H1 (cell line): ENCODE data around the gene ROPN1. TPM values are rescaled to one million over a fixed set of nuclear protein-coding genes. Genes with fewer than 3 reads are reported as not detected.
"Not testable (repeated sequence)": the region's sequence is repeated elsewhere in the genome, so short reads cannot be mapped to it uniquely, and the experiment has no call there.

Experiments
- CTCF ChIA-PET: fragments of 300-600 bp; sonication (Branson Sonifier 250); formaldehyde crosslinking; loops from one replicate; lab custom pipeline; 2021; ENCODE audit not compliant: partially characterized antibody; lab: Charles Lee
- POLR2A ChIA-PET: fragments of 300-600 bp; sonication (Branson Sonifier 250); formaldehyde crosslinking; loops from one replicate; lab custom pipeline; 2021; ENCODE audit warnings: inconsistent platforms; ENCODE audit not compliant: partially characterized antibody; lab: Charles Lee
- DNase-seq, 2 experiments: peaks; one replicate each; pipeline versions ENCODE4 v3.0.0 to v3.0.0-alpha.2; 2010 to 2022; ENCODE audit warnings: low spot score in 2 of 2, low read depth in 1 of 2, mixed read lengths in 1 of 2
- FAIRE-seq: peaks from 2 replicates; lab custom pipeline; 2011; peaks lifted over from hg19 to GRCh38; lab: Jason Lieb, UNC
- H2AFZ ChIP-seq: 2 replicates; pipeline ENCODE4 v1.8.1; 2012; ENCODE audit warnings: low read length, inconsistent platforms
- H2AK5ac ChIP-seq: 2 replicates; pipeline ENCODE4 v1.6.1; 2013; ENCODE audit warnings: low read depth, low read length
- H2BK120ac ChIP-seq: replicated peaks from 2 replicates; pipeline ENCODE3; 2013; ENCODE audit warnings: low read depth, low read length, inconsistent platforms
- H2BK12ac ChIP-seq: 2 replicates; pipeline ENCODE4 v1.6.1; 2013; ENCODE audit warnings: low read depth, low read length
- H2BK15ac ChIP-seq: 2 replicates; pipeline ENCODE4 v1.6.1; 2013; ENCODE audit warnings: low read length
- H2BK20ac ChIP-seq: 2 replicates; pipeline ENCODE4 v1.6.1; 2013; ENCODE audit warnings: low read length
- H2BK5ac ChIP-seq: 2 replicates; pipeline ENCODE4 v1.6.1; 2013; ENCODE audit warnings: low read depth, low read length
- H3K14ac ChIP-seq: 2 replicates; pipeline ENCODE4 v1.6.1; 2013; ENCODE audit warnings: inconsistent platforms; ENCODE audit not compliant: insufficient read length
- H3K18ac ChIP-seq: 2 replicates; pipeline ENCODE4 v1.6.1; 2013; ENCODE audit warnings: low read length; ENCODE audit errors: extremely low read depth
- H3K23ac ChIP-seq: 2 replicates; pipeline ENCODE4 v1.6.1; 2013; ENCODE audit warnings: inconsistent platforms; ENCODE audit not compliant: insufficient read length
- H3K23me2 ChIP-seq: 2 replicates; pipeline ENCODE4 v1.6.1; 2013; ENCODE audit warnings: low read depth, low read length
- H3K27ac ChIP-seq: 2 replicates; pipeline ENCODE4 v1.6.1; 2011; ENCODE audit warnings: low read depth, low read length, inconsistent platforms
- H3K27me3 ChIP-seq, 4 experiments: replicated peaks in 1 of 4; 1 replicate in 1 of 4; 2 replicates in 3 of 4; pipeline versions ENCODE4 v1.6.1 to v1.8.1; 2011 to 2013; ENCODE audit warnings: low read length in 3 of 4, mild to moderate bottlenecking in 3 of 4, inconsistent platforms in 2 of 4, mixed read lengths in 2 of 4, moderate library complexity in 1 of 4; ENCODE audit not compliant: control insufficient read depth in 3 of 4, insufficient read depth in 3 of 4; ENCODE audit errors: extremely low read depth in 1 of 4
- H3K36me3 ChIP-seq, 4 experiments: 2 replicates each; pipeline versions ENCODE4 v1.6.1 to v1.8.1; 2011 to 2013; ENCODE audit warnings: mild to moderate bottlenecking in 4 of 4, low read length in 3 of 4, moderate library complexity in 2 of 4, control low read depth in 1 of 4, inconsistent platforms in 1 of 4; ENCODE audit not compliant: insufficient read depth in 4 of 4, control insufficient read depth in 2 of 4
- H3K4ac ChIP-seq: replicated peaks from 2 replicates; pipeline ENCODE3; 2013; ENCODE audit warnings: low read length, low read depth, mixed read lengths, inconsistent platforms; ENCODE audit not compliant: insufficient read length
- H3K4me1 ChIP-seq, 4 experiments: replicated peaks in 1 of 4; 1 replicate in 1 of 4; 2 replicates in 3 of 4; pipeline versions ENCODE4 v1.6.1 to v1.8.1; 2011 to 2013; ENCODE audit warnings: low read length in 3 of 4, inconsistent platforms in 2 of 4, mixed read lengths in 1 of 4; ENCODE audit not compliant: insufficient read depth in 4 of 4, control insufficient read depth in 3 of 4
- H3K4me2 ChIP-seq, 2 experiments: 2 replicates each; pipeline versions ENCODE4 v1.6.1 to v1.8.1; 2011 to 2013; ENCODE audit warnings: low read depth in 2 of 2, low read length in 2 of 2, control low read depth in 1 of 2, inconsistent platforms in 1 of 2, mild to moderate bottlenecking in 1 of 2; ENCODE audit not compliant: insufficient read depth in 1 of 2
- H3K4me3 ChIP-seq, 4 experiments: fragments of 200-600, 300-600 bp in 1 of 4; sonication (generic), shearing (Covaris generic), sonication (Bioruptor Twin) in 1 of 4; 2 replicates each; pipeline versions ENCODE4 v1.5.1 to v1.8.1; 2011 to 2016; ENCODE audit warnings: low read length in 4 of 4, low read depth in 3 of 4, control low read depth in 2 of 4, inconsistent platforms in 2 of 4, mild to moderate bottlenecking in 2 of 4, mixed read lengths in 1 of 4, moderate library complexity in 1 of 4; ENCODE audit not compliant: insufficient read depth in 2 of 4; ENCODE audit errors: extremely low read depth in 1 of 4
- H3K56ac ChIP-seq: replicated peaks from 2 replicates; pipeline ENCODE3; 2013; ENCODE audit warnings: low read depth, mild to moderate bottlenecking, mixed read lengths, low read length, inconsistent platforms; ENCODE audit not compliant: insufficient read length
- H3K79me1 ChIP-seq: 2 replicates; pipeline ENCODE4 v1.6.1; 2013; ENCODE audit warnings: low read depth, low read length, control low read depth
- H3K79me2 ChIP-seq, 2 experiments: 2 replicates each; pipeline versions ENCODE4 v1.6.1 to v1.8.1; 2012 to 2013; ENCODE audit warnings: low read length in 2 of 2, mild to moderate bottlenecking in 2 of 2, inconsistent platforms in 1 of 2; ENCODE audit not compliant: insufficient read depth in 2 of 2, control insufficient read depth in 1 of 2
- H3K9ac ChIP-seq, 4 experiments: replicated peaks in 1 of 4; 1 replicate in 1 of 4; 2 replicates in 3 of 4; pipeline versions ENCODE4 v1.6.1 to v1.8.1; 2011 to 2013; ENCODE audit warnings: low read depth in 3 of 4, low read length in 3 of 4, control low read depth in 2 of 4, mild to moderate bottlenecking in 2 of 4, moderate library complexity in 2 of 4, inconsistent platforms in 1 of 4; ENCODE audit errors: extremely low read depth in 1 of 4
- H3K9me3 ChIP-seq, 2 experiments: 2 replicates each; pipeline versions ENCODE4 v1.6.1 to v1.8.1; 2012 to 2013; ENCODE audit warnings: mild to moderate bottlenecking in 2 of 2, moderate library complexity in 2 of 2, control low read depth in 1 of 2, inconsistent platforms in 1 of 2, low read depth in 1 of 2, low read length in 1 of 2, mixed read lengths in 1 of 2; ENCODE audit not compliant: insufficient read depth in 2 of 2
- H4K20me1 ChIP-seq, 2 experiments: replicated peaks in 1 of 2; 2 replicates each; pipeline versions ENCODE3 to v1.8.1; 2011 to 2013; ENCODE audit warnings: inconsistent platforms in 2 of 2, low read length in 2 of 2, mild to moderate bottlenecking in 1 of 2; ENCODE audit not compliant: insufficient read depth in 2 of 2, control insufficient read depth in 1 of 2
- H4K5ac ChIP-seq: 2 replicates; pipeline ENCODE4 v1.6.1; 2013; ENCODE audit warnings: low read length, low read depth, mixed read lengths, inconsistent platforms; ENCODE audit not compliant: insufficient read length
- H4K8ac ChIP-seq: 2 replicates; pipeline ENCODE4 v1.8.0; 2013; ENCODE audit warnings: mild to moderate bottlenecking, moderate library complexity, low read length, inconsistent platforms; ENCODE audit not compliant: insufficient read depth; ENCODE audit errors: extremely low read depth
- H4K91ac ChIP-seq: replicated peaks from 2 replicates; pipeline ENCODE3; 2013; ENCODE audit warnings: low read length, mixed read lengths, inconsistent platforms; ENCODE audit not compliant: insufficient read length
- CHD2 ChIP-seq: IDR thresholded peaks from 2 replicates; pipeline ENCODE4 v1.6.1; 2012; ENCODE audit warnings: low read length, improper control_type of control experiment
- E2F6 ChIP-seq: IDR thresholded peaks from 2 replicates; pipeline ENCODE4 v1.6.1; 2012; ENCODE audit warnings: inconsistent platforms
- MAFK ChIP-seq: IDR thresholded peaks from 2 replicates; pipeline ENCODE4 v1.6.1; 2012; ENCODE audit warnings: low read depth, mild to moderate bottlenecking, improper control_type of control experiment, low read length
- MAX ChIP-seq: IDR thresholded peaks from 2 replicates; pipeline ENCODE4 v1.6.1; 2012; ENCODE audit warnings: inconsistent platforms
- RAD21 ChIP-seq, 2 experiments: IDR thresholded peaks in 1 of 2; conservative IDR thresholded peaks in 1 of 2; 2 replicates each; pipeline ENCODE4 v1.6.1; 2011; ENCODE audit warnings: low read depth in 2 of 2, low read length in 2 of 2, improper control_type of control experiment in 1 of 2, inconsistent platforms in 1 of 2, mild to moderate bottlenecking in 1 of 2, moderate library complexity in 1 of 2
- WGBS, 2 experiments: shearing (Covaris generic) in 1 of 2; methylation state at CpG; one replicate each; pipeline versions ENCODE4 v1.1.6 to v1.1.7; 2013 to 2015; ENCODE audit warnings: low lambda C conversion rate in 2 of 2, mixed read lengths in 2 of 2, inconsistent platforms in 1 of 2, low coverage in 1 of 2, missing lambda C conversion rate in 1 of 2; ENCODE audit not compliant: insufficient replicate concordance in 2 of 2, insufficient coverage in 1 of 2, insufficient read length in 1 of 2; ENCODE audit errors: extremely low coverage in 1 of 2, missing lambda C conversion rate in 1 of 2; 5-methylcytosine and 5-hydroxymethylcytosine counted together
- polyA plus RNA-seq, 7 experiments: library from polyadenylated mRNA; depleted of rRNA in 3 of 7; stranded (reverse) in 5 of 7; unstranded in 2 of 7; fragments of >200 nt in 5 of 7; fragments of 200-250 nt in 2 of 7; gene quantifications; 1 replicate in 5 of 7; 2 replicates in 1 of 7; 4 replicates in 1 of 7; pipeline versions ENCODE4 v1.2.1 to v1.2.3, GENCODE V29; 2011 to 2013; ENCODE audit warnings: missing spikeins in 2 of 7, mixed read lengths in 2 of 7
- total RNA-seq: library from RNA; stranded (reverse); fragmentation: NEBNext Ultra II Directional; extraction: Animal tissue kit (Norgen Biotek cat#: 25700); gene quantifications from 2 replicates; pipeline ENCODE4 v1.2.1, GENCODE V29; 2021

ROPN1 gene
- total and polyA plus RNA-seq, 2 of the 8 experiments (the other 6 are each of a cell fraction or from before 2014, with no cell fraction given): 0.03 TPM; not detected in 1

- TF ChIP-seq RAD21 (IDR thresholded peaks at IDR 0.05 in 1 of 2, conservative IDR thresholded peaks at IDR 0.05 in 1 of 2; ENCODE audit: low read depth in 2 of 2, low read length in 2 of 2) (no peak), MAX (no peak), CHD2 (no peak), MAFK (no peak), E2F6 (no peak)
Measured at GRCh38 chr3:124019291-124019690, 27.4 kb upstream of the ROPN1 start (continued).

- H3K18ac ChIP-seq, H2BK120ac ChIP-seq, H3K56ac ChIP-seq, H3K36me3 ChIP-seq, H3K14ac ChIP-seq, H3K9me3 ChIP-seq, H3K27ac ChIP-seq, H4K20me1 ChIP-seq, H2BK12ac ChIP-seq, POLR2A ChIA-PET, H2AFZ ChIP-seq, H2BK5ac ChIP-seq, H3K9ac ChIP-seq, DNase-seq, H3K4me2 ChIP-seq, H3K23me2 ChIP-seq, H3K79me1 ChIP-seq, FAIRE-seq, H4K5ac ChIP-seq, H3K4me1 ChIP-seq, H4K8ac ChIP-seq, H2BK15ac ChIP-seq, H4K91ac ChIP-seq, H3K4me3 ChIP-seq, H3K4ac ChIP-seq, H2AK5ac ChIP-seq, H3K79me2 ChIP-seq, H2BK20ac ChIP-seq, H3K23ac ChIP-seq, H3K27me3 ChIP-seq: not testable (repeated sequence)
- CTCF ChIA-PET: interaction anchor here (0.6 to 8.2 kb wide), 19 partner anchors 8 to 542 kb away, joined by 3 to 112 read pairs (median 9); partner anchors contain the start of gene KALRN
- WGBS, 2 experiments: 91% methylated on average over 6 of the region's 6 CpGs; no CpG with 5 or more reads in 1 of the 2 experiments
Measured at GRCh38 chr3:124017502-124017901, 25.6 kb upstream of the ROPN1 start.
